Raji (cell line): Measurements from ENCODE around the gene PPP1R2C.

ENCODE experiments used
- POLR2A ChIP-seq: IDR thresholded peaks from 2 replicates; pipeline ENCODE4 v1.6.1; 2011; ENCODE audit warnings: low read depth, low read length, control low read depth; ENCODE audit not compliant: insufficient read depth

Gene PPP1R2C

GRCh38 chrX:42770566-42770965, 7.4 kb downstream of the PPP1R2C start:
- no peak for TF ChIP-seq POLR2A

DNA sequence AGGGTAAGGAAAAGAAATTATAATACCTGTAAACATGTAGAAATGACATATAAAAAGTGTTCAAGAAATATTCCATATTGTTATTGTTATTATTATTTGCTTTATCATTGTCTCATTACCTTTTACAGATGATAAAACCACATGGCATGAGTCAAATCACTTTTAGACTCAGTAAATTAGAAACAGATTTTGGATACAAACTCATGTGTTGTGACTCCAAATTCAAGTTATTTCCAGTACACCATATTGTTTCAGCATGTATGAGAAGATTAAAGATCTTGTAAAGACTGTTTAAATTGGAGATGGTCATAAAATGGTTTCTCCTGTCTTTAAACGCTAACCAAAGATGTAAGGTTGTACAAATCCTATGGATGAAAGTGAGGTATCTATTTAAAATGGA, 18.1 kb downstream of the PPP1R2C start:
- TF ChIP-seq POLR2A = no peak

DNA sequence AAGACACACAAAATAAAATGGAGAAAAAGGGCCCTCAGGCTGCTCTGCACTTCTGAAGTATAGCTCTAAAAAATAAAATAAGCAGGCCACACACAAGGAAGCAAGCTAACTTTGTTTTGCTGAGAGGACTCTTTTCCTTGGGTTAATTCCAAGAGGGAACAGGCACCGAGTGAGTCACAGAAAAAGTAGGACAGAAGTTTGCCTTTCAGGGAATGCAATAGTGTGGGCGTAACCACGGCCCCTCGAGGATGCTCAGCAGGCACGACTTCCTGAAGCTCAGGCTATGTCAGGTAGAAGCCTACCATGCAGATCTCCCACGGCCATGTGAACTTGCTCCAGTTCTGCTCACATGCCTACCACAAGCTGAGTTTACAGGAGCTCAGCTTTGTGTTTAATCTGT, 22.1 kb downstream of the PPP1R2C start:
- no peak for TF ChIP-seq POLR2A

DNA sequence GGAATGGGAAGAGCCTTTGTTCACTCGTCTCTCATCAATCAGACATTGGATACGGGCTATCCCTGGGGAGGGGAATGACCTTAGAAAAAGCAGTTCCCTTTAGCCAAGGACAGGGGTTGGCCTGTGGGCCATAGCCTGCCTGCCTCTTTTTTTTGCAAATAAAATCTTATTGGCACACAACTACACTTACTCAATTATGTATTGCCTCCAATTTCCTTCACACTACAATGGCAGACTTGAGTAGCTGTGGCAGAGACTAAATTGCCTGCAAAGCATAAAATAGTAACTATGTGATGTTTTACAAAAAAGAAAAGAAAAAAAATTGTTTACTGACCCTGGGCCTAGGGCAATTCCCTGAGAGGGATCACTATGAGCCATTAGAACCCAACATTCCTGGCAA, 23.4 kb downstream of the PPP1R2C start:
- TF ChIP-seq POLR2A = no peak

GRCh38 chrX:42754115-42754514, 23.8 kb downstream of the PPP1R2C start:
- TF ChIP-seq POLR2A = no peak

DNA sequence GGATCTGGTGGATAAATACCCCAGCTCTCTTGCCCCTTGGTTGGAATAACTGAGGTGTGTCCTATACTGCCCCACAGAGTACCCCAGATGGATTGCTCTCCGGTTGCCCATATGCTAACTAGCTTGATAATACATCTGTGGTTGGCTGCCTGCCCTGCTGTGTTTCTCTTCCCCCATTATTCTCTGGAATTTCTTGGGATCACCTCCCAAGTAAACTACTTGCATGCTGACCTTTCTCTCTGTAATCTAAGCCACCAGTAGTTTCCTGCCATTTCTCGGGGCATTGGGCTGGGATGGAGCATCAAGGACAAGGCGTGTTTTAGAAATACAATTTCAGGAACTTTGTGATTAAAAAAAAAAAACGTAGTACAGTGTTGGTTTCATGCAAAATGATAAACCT, 25.2 kb downstream of the PPP1R2C start:
- TF ChIP-seq POLR2A = no peak

DNA sequence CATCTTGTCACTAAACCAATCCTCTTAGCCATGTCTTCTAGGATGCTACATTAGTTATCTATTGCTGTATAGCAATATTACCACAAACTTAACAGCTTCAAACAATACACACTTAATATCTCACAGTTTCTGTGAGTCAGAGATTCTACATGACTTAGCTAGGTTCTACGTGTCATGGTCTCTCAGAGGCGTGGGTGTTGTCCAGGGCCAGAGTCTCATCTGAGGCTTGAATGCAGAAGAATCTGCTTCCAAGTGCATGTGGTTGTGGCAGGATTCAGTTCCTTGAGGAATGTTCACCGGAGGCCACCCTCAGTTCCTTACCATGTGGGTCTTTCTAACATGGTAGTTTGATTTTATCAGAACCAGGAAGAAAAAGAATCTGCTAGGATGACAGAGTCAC, 26.4 kb downstream of the PPP1R2C start:
- TF ChIP-seq POLR2A = no peak

- no peak for TF ChIP-seq POLR2A
These were observed 29.7 kb downstream of the PPP1R2C start for GRCh38 chrX:42748067-42748850.

GRCh38 chrX:42746606-42747005, 31.4 kb downstream of the PPP1R2C start:
- TF ChIP-seq POLR2A = no peak

GRCh38 chrX:42740456-42740855, 37.5 kb downstream of the PPP1R2C start:
- TF ChIP-seq POLR2A = no peak

- TF ChIP-seq POLR2A = no peak
These were observed 38.2 kb downstream of the PPP1R2C start for GRCh38 chrX:42739741-42740140.

DNA sequence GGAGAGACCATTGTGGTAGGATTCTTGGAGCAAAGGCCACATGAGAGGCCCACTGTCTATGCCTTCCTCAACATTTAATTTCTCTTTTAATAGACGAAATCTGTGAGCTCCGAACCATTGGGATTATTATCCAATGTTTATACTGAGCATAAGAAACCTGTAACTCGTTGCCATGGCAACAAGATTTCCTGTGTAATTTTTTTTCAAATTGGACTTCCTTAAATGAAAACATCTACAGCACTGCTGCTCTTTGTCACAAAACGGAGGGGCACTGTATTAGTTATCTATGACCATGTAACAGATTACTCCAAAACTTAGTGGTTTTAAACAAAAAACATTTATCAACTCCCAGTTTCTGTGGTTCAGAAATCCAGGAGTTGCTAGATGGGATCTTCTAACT, 38.7 kb downstream of the PPP1R2C start:
- no peak for TF ChIP-seq POLR2A

DNA sequence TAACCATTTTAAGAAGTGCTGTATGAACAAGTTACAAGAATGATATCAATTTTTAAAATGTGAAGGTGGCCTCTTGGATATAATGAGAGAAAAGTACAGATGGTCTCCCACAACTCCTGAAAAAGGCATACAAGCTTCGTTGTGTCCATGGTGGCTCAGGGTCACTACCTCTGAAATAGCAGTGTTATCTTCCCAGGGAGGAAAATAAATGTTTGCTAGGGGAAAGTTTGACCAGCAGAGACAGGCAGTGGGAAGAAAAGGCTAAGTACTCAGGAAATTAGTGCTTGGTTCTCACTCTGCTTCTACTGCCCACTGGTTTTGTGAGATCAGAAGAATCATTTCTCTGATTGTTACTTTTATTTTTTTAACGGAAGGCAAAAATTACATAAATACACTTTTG, 39.4 kb downstream of the PPP1R2C start:
- no peak for TF ChIP-seq POLR2A

DNA sequence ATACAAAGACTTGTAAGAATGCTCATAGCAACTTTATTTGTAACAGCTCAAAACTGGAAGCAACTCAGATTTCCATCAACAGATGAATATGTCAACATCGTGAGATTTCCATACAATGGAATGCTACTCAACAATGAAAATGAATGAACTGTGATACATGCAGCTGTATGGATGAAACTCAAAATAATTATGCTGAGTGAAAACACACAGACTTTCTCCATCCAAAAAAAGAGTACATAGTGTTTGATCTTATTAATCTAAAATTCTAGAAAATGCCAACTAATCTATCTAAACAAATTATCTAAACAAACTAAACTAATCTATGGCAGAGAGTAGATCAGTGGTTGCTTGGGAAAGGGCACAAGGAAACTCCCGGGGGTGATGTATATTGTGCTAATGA, 42.7 kb downstream of the PPP1R2C start:
- TF ChIP-seq POLR2A = no peak

GRCh38 chrX:42732506-42732905, 45.5 kb downstream of the PPP1R2C start:
- no peak for TF ChIP-seq POLR2A
